Prostate gland (tissue), 2 donors: ENCODE measurements around the gene SLC24A4.

Experiments used
- POLR2A ChIP-seq: fragments of 450-650 bp; IDR thresholded peaks from one replicate; pipeline ENCODE4 v1.6.1; 2016; ENCODE audit warnings: antibody characterized with exemption, mild to moderate bottlenecking
- POLR2AphosphoS5 ChIP-seq: sonication (generic); formaldehyde crosslinking; IDR thresholded peaks from one replicate; pipeline ENCODE4 v1.6.1; 2017; ENCODE audit warnings: antibody characterized with exemption
- TF ChIP-seq, protein P1 (sequence below), 4 experiments: fragments of 200-600 bp in 2 of 4; fragments of 450-650 bp in 2 of 4; sonication (generic) in 2 of 4; IDR thresholded peaks; 1 replicate in 3 of 4; 2 replicates in 1 of 4; pipeline ENCODE4 v1.5.1; 2016 to 2019; ENCODE audit warnings: antibody characterized with exemption in 4 of 4, mild to moderate bottlenecking in 2 of 4, moderate library complexity in 2 of 4

DNA sequence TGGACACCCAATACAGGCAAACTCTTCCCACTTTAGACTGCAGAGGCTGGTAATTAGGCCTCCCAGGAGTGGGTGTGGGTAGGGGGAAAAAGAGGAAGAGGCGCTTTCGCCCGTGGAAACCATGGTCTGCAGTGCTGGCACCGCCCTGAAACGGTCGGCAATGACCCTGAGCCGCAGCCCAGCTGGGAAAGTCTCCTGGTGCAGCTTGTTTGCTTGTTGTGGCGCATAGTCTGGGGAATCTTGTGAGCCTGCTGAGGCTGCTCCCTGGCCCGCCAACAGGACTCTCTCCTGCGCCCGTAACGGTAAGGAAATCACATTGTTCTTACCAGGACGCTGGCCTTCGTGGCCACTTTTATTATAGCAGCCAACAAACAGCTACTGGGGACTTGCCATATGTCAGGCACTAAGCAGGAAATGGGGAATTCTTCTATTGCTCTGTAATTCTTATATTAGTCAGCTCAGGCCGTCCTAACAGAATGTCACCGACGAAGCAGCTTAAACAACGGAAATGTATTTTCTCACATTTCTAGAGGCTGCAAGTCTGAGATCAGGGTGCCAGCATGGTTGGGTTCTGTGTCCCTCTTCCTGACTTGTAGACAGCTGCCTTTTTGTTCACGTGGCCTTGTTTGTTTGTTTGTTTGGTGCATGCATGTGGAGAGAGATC is 138.1 kb downstream of the SLC24A4 start:
- TF ChIP-seq, protein P1, sequence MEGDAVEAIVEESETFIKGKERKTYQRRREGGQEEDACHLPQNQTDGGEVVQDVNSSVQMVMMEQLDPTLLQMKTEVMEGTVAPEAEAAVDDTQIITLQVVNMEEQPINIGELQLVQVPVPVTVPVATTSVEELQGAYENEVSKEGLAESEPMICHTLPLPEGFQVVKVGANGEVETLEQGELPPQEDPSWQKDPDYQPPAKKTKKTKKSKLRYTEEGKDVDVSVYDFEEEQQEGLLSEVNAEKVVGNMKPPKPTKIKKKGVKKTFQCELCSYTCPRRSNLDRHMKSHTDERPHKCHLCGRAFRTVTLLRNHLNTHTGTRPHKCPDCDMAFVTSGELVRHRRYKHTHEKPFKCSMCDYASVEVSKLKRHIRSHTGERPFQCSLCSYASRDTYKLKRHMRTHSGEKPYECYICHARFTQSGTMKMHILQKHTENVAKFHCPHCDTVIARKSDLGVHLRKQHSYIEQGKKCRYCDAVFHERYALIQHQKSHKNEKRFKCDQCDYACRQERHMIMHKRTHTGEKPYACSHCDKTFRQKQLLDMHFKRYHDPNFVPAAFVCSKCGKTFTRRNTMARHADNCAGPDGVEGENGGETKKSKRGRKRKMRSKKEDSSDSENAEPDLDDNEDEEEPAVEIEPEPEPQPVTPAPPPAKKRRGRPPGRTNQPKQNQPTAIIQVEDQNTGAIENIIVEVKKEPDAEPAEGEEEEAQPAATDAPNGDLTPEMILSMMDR (IDR thresholded peaks at IDR 0.05), result no peak
- no peak for TF ChIP-seq POLR2A
- no peak for TF ChIP-seq POLR2AphosphoS5
